Measurements from ENCODE around the gene RORC.

DNA sequence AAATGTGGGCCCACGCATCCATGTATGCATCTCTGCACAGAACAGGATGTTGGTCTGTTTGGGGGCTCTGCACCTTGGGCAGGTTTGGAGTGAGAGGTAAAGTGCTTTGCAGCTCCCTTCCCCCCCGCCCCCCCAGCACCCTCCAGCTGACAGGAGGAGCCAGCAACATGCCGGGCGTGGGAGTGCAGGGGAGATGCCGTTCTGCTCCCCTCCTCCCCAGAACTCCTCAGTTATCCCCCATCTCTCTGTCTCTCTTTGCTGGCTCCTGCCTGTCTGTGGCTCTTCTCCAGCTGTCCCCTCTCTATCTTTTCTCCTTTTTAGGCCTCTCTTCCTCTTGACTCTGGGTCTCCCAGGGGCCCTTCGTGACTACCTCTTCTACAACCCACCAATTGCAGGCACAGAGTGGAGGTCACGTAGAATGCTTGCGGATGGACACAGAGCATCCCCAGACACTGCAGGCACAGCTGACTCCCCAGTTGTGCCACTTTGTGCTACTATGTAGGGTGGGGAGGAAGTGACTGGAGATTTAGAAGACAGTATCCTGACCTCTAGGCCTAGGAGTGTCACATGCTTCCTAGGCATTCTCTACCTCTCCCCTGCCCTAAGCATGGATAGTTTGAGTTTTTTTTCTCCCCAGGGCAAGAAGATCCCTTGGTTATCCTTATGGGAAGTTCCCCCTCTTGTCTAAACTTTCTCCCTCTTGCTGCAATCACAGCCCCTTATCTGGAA, 1.7 kb upstream of the RORC start:
- TF ChIP-seq, protein P1, sequence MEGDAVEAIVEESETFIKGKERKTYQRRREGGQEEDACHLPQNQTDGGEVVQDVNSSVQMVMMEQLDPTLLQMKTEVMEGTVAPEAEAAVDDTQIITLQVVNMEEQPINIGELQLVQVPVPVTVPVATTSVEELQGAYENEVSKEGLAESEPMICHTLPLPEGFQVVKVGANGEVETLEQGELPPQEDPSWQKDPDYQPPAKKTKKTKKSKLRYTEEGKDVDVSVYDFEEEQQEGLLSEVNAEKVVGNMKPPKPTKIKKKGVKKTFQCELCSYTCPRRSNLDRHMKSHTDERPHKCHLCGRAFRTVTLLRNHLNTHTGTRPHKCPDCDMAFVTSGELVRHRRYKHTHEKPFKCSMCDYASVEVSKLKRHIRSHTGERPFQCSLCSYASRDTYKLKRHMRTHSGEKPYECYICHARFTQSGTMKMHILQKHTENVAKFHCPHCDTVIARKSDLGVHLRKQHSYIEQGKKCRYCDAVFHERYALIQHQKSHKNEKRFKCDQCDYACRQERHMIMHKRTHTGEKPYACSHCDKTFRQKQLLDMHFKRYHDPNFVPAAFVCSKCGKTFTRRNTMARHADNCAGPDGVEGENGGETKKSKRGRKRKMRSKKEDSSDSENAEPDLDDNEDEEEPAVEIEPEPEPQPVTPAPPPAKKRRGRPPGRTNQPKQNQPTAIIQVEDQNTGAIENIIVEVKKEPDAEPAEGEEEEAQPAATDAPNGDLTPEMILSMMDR (IDR thresholded peaks at IDR 0.05), result no peak
- no peak for TF ChIP-seq POLR2AphosphoS5 (IDR thresholded peaks at IDR 0.05)
